ENCODE measurements around the gene KCNE4.

GRCh38 chr2:223060201-223060825, 8.3 kb downstream of the KCNE4 start:
- TF ChIP-seq, protein P1, sequence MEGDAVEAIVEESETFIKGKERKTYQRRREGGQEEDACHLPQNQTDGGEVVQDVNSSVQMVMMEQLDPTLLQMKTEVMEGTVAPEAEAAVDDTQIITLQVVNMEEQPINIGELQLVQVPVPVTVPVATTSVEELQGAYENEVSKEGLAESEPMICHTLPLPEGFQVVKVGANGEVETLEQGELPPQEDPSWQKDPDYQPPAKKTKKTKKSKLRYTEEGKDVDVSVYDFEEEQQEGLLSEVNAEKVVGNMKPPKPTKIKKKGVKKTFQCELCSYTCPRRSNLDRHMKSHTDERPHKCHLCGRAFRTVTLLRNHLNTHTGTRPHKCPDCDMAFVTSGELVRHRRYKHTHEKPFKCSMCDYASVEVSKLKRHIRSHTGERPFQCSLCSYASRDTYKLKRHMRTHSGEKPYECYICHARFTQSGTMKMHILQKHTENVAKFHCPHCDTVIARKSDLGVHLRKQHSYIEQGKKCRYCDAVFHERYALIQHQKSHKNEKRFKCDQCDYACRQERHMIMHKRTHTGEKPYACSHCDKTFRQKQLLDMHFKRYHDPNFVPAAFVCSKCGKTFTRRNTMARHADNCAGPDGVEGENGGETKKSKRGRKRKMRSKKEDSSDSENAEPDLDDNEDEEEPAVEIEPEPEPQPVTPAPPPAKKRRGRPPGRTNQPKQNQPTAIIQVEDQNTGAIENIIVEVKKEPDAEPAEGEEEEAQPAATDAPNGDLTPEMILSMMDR (IDR thresholded peaks at IDR 0.05): no peak
- no peak for TF ChIP-seq EZH2 (IDR thresholded peaks at IDR 0.05; ENCODE audit: borderline replicate concordance, insufficient read depth, low read depth, low read length, poor library complexity, severe bottlenecking)
